ENCODE data around the gene HOXB13.

HOXB13 gene

DNA sequence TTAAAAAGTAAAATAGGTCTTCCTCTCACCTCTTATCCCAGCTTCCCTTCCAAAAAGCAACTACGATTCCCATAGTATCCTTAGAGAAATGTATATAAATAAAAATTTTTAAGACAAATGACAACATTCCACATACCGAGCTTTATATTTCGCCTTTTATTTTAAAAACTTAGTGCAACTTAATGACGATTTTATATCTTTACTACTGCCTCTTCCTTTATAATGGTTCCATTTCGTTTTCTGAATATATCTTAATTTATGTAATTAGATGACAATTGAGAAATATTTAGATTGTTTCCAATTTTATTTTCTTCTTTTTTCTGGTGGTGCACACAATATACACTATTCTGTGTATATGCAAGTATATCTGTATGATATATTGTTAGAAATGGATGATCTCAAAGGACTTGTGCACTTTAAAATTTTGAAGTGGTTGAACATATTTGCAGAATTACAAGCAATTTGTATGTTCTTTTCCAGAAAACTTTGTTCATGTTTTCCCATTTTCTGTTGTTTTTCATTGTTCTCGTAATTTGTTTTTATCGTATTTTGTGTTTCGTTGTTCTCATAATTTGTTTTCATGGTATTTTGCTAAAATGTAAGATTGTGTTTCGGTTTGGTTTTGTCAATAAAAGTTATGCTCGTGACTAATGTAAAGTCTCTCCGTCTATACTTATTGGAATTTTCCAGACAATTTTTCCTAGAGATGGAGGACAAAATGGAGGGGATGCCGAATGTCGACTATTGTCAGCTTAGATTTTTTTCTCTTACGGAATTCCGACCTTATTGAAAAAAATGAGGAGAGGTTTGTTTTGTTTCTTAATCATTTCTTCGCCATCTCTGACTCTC, 20.4 kb upstream of the HOXB13 start:
- no peak for DNase-seq

DNA sequence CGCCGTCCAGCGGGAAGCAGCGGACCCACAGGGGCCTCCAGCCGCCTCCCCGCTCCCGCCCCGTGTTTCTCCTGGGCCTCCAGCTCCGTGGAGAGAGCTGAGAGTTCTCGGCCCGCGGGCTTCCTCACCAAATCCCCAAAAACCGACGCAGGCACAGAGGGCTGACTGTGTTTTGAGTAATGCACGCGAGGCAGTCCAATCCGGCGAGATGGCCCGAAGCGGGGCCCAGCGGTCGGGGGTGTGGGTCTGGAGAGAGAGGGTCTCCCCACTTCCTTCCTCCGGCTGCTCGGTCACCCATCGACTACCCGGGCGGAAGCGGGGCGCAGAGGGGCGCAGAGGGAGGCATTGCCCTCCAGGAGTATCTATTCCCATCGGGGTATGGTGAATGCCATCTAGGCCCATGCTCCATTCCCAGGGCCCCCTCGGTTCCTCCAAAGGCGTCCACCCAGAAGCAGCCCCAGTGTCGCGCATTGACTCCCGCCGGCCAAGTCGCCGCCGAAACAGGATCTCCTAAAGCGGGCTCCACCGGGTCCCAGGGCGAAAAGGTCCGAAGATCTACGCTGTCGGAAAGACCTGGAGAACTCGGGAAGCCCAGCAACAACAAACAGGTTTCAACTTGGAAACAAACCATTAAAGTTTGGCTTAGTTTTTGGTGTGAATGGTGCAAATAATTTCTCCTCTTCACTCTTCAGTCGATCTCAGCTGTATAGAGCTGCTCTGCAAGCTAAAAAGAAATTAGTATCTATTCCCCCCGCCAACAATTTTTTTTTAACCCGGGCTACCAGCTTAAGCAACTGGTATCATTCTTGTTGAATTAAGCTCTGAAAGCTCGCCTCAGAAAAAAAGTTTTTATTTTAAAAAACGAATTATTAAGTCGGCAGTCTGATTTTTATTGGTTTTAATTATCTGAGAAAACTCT, 19.2 kb upstream of the HOXB13 start:
- DNase-seq: no peak

DNA sequence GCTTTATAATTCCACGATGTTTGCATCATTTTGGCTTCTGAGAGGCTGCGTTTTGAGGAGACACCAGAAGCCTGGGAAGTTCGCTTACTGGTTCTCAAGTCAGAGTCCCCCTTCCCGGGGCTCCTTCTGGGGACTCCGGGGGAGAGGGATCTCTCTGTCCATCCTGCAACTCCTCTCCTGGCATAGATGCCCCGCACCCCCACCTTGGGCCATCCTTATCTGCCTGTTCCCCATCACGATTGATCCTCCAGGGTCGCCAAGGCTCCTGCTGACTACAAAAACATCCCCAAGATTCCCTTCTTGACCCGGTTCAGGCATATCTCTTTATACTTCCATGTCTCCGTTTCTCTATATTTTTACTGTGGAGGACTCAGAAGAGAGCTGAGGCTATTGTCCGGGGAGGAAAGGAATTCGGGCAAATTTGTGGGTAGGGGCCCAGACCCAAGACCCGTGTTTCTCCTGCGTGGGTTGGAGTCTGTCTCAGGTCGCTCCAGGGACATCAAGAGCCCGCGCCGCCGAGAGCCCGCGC, 18.4 kb upstream of the HOXB13 start:
- no peak for DNase-seq

DNA sequence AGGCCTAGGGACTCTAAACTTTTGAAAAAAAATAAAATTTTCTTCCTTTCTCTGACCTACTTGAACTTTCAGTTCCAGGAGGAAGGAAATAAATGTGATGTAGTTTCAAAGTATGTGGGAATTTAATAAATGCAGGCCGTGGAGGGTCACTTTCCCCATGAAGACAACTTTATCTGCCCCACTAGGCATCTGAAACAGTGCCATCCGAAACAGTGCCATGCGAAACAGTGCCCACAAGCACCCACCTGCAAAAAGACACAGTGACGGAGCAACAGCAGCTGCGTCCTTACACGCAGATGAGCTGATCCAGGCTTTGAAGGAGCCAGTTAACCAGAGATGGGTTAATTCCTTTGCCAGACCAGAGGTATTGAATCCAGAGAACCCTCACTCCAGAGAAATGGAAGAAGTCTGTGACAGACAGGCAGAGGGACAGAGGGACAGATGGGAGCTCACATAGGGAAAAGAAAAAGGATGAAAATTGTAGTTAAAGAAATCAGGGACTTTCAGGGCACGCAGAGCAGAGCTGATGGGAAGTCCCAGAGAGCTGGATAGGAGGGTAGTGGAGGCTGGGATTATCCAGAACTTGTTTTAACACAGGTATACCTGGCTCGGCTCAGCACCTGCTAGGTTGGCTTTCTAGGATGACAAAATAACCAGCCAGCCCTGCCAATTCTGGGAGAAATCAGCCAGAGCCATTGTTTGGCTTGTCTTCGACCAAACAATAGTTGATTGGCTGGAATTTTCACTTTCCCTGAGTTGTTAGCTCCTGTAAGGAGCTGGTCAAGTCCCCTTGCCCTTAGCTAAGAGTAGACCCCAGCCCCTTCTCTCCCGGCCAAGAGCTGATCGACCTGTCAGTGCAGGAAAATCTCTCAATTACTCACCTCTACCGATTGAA, 17.1 kb upstream of the HOXB13 start:
- DNase-seq: no peak

DNA sequence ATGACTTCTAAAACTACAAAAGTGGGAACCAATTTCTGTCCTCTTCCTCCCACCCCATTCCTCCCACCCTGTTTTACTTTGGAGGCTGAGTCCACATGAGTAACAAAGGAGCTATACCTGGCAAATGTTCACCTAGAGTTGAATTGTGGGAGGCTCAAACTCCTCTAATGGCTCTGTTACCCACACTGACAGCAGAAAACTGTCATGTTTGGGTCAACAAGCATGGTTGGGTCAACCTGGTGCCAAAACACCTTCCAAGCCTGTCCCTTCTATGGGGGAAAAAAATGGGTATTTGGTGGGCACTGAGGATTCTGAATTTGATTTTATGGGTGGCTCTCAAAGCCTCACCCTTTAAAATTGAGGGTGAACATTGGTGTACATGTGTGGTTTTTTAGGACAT, 12.0 kb upstream of the HOXB13 start:
- no peak for DNase-seq

DNA sequence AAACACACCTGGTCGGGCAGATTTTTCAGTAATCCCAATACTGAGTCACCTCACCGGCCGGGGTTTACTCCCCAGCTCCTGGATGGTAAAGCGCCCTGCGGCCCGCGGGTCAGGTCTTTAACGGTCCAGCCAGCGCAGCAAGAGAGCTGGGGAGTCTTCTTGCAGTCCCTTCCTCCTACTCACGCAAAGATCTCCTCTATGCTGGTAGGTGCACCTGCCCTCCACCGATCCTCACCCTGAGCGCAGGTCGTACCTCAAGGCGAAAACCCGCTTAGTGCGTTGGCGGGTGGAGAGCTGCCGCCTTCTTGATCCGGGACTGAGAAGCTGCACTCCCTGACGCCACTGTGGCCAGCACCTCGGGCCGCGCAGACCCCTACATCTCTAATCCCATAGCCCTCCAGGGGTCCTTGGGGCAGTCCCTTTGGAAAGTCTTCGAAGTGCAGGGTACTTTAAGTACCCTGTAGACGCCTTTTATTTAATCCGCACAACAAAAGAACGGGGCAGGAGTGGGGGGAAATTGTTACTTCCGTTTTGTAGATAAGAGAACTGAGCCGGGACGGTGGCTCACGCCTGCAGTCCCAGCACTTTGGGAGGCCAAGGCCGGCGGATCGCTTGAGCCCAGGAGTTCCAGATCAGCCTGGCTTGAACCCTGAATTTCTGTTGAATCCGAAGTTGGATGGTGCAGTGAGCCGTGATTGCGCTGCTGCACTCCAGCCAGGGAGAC, 10.4 kb upstream of the HOXB13 start:
- DNase-seq: no peak

DNA sequence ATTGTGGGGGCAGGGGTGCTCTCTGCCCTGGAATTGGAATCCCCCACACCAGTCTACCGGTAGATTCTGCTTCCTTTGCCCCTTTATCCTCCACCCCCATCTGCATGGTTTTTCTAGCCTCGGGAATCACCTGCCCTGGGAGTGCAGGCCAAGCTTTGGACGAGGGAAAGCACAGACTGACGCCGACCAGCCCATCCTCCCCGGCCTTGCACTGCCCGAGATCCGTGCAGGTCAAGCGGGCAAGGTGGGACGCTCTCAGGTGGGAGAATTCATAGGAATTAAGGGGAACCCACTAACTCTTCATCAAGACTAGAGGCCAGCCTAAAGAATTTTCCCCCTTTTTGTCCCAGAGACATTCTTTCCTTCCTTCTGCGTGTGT, 9.9 kb upstream of the HOXB13 start:
- DNase-seq: no peak

DNA sequence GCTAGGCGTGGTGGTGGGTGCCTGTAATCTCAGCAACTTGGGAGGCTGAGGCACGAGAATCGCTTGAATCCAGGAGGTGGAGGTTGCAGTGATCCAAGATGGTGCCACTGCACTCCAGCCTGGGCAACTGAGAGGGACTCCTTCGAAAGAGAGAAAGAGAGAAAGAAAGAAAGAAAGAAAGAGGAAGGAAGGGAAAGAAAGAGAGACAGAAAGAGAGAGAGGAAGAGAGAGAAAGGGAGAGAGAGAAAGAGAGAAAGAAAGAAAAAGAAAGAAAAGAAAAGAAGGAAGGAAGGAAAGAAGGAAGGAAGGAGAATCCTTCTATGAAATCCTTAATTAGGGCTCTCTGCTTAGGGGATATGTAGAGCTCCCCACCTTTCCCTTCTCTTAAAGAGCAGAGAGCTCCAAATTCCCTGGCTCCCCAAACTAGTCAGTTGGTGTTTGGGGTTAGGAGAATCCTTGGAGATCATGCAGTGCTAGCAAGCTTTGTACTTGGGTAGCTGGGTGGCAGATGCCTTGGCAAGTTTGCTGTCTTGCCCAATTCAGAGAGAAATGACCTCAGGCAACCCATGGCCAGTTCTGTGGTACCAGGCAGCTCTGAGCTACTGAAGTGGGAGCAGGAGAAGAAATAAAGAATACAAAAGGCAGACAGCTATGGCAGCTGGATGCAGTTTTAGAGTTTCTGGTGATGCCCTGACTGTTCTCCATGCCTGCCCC, 8.9 kb upstream of the HOXB13 start:
- DNase-seq: no peak

DNA sequence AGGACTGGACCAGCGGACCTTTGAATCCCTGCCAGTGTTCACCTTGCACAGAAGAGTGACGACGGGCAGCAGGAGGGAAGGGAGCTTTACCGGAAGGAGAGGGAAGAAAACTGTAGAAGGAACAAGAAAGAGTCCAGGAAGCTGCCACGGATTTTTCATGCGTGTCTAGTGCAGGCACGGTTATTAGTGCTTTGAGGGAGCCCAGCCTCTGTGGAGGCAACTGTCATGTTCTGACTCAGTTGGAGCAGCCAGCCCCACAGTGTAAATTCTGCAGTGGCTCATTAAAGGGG, 6.5 kb upstream of the HOXB13 start:
- DNase-seq: no peak

DNA sequence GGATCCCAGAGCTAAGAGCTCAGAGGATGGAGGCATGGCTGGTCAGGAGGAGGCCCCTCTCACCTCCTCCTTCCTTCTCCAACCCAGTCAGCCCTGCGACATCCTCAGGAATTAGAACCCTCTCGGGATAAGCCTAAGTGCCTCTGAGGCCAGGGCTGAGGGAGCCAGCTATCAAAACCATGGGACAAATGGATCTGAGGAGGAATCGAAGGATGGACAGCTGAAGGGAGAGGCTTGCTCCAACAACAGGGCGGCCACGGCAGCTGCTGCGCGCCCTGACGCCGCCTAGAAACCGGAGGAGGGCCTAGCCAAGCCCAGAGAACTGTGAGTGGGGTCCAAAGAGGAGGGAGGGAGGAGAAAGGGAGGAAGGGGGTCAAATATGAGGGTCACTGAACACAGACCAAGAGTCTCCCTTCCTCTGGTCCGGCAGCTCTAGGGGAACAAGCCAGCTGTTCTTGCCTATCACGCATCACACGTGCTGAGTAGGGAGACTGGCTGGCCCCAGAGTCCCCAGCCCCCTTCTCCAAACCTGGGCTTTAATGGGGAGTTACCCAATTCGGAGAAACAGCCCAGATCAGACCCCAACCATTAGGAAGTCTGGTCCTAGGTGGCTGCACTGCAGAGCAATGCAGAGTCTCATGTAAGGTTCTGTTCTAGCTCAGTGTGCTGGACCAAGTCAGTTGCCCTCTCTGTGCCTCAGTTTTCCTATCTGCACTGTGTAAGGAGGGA, 5.9 kb upstream of the HOXB13 start:
- no peak for DNase-seq

DNA sequence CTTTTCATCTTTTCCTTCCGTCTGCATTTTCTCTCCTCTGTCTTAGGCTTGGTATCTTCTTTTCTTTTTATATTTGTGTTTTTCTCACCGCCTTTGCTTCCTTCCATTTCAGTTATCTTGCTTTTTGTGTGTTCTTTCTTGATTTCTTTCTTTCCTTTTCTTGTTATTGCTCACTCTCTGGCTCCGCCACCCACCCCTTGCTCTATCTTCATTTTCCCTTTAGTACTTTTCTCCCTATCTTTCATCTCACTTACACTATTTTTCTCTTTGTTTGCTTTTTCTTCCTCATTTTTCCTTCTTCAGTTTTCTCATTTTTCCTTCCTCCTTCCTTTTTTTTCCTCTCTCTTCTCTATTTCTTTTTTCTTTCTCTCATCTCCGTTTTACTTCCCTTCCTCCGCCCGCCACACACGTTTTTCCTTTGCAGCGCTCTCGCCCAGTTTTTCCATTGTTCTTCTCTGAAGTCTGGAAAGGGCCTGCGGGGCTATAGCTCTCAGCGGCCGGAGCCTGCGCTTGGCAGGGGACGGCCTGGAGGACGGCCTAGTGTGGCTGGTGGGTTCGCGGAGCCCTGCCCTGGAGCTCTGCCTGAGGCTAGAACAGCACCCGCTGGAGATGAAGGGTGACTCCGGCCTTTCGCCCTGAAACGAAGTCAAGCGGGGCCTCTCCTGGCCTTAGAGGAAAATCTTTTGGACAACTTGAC, 5.2 kb upstream of the HOXB13 start:
- DNase-seq: no peak

DNA sequence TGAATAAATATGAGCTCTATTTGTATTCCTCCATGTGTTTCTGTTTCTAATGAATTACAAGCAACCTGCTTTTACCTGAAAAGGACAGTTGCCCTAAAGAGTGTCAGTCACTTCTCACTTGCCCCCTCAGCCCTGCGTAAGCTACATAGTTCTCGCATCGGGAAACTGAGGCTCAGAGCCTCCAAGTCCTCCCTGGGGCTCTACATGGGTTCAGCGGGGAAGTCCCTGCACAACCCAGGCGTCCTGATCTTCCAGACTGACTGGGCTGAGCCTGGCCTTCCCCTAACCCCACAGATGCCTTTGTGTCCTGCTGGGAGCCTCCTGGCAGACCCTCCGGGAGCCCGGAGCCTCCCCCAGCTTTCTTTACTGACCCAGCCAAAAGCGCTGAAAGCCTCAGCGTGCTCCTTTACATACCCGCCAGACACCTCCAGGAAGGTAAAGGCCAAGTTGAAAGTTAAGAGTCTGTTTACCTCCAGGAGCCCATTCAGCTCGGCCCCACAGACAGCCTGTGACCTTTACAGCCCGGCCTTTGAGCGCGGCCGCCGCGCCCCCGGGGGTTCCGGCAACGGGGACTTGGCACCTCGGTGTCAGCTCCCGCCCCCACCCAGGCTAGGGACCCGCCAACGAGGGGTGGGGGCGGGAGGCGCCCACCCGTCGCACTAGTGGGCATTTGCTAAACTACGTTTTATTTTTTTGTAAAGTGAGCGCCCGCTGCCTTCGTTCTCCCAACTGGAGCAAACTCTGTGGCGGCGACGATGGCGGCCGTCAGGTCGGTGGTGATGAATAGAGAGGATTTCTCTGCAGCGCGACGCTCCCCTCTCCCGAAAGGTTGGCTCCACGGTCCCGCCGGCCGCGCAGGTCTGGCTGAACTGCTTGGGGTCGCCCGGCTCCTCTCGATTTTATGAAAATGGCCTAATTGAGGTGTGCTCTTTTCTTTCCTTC, 4.4 kb upstream of the HOXB13 start:
- no peak for DNase-seq

DNA sequence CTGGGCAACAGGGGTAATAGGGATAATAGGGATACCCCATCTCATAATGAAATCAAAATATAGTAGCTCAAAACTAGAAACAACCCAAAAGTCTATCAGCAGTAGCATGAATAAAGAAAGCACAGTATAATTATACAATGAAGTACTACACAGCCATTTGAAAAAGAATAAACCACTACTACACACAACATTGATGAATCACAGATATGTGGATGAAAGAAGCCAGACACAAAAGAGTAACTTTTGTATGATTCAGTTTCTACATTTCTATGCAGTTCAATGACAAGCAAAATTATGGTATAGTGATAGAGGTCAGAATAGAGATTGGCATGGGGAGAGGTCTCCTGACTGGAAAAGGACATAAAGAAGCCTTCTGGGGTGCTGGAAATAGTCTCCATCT, 2.8 kb upstream of the HOXB13 start:
- no peak for DNase-seq

DNA sequence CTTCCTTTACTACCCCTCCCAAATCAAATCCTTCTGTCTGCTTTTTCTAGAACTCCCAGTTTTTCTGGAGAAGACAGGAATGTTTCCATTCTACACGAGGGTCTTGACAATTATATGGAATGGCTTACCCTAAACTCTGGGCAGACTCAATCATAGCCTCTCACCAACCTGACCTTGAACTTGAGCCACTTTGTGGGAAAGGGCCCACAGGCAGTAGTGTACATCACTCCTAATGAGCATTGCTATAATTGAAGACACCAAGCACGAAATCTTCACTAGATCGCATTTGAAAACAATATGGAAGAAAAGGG, 1.6 kb upstream of the HOXB13 start:
- no peak for DNase-seq

DNA sequence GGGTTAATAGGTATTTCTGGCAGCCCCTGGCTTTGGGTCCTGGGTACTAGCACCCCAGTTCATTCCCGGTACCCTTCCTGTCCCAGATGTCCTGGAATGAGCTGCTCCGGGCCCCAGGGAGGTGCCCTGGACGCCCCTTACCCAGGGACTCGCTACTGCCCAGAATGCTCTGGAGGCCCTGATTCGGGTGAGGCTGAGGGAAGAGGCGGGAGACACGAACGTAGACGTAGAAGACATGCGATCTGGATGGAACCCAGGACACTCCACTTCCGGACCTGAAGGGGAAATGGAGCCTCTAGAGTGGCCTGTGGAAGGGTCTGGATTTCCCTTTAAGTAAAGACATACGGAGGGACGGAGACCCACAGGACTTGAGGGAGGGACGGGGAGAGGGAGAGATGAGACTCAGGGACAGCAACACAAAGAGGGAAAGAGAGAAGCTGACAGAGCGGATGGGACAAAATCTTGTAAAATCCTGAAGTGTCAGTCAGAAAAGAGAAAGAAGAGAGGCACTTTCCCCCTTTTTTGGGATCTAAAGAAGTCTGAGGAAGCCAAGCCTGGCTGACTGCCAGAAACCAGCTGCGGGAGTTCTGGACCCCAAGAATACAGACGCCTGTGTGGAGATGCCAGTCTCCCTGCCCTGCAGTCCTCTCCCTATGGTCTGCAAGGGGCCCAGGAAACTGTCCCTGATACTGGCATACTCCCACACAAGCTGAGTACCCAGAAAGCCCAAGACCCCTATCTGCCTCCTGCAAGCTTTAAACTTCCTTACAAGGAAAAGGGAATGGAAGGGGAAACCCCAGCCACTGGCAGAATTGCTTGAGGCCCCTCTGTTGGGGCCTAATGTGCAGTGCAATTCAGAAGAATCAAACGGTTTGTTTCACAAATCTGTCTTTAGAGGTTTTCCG, 1.0 kb upstream of the HOXB13 start:
- DNase-seq: no peak

DNA sequence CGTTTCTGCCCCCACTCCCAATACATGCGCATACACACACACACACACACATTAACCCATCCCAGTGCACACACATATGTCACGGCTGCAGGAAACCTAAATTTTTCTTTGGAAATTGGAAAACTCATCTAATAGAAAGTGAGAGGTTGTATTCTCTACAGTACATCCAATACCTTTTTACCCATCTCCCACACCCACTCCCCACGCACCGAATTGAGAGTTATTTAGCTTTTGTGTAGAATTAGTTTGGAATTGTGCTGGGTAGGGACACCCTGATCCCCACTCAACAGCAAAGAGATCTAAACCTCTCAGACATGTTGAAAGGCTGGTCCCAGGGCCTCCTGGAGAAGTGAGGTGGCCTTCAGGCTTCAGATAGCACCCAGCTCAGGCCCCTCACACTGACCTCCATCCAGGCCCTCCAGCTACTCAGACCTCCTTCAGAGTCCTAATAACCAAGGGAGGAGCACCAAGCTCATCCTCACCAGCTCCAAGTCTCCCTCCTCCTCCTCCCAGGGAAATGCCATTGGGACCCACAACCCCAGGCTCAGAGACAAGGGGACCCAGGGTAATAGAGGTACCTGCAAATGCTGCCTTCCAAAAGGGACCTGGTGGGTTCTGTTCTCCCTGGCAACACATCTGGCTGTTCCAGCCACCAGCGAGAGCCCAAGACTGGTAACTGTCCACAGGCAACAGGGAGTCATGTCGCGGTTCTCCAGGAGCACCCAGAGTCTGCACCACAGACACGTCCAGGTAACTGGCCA, 955 bp downstream of the HOXB13 start:
- DNase-seq: no peak

DNA sequence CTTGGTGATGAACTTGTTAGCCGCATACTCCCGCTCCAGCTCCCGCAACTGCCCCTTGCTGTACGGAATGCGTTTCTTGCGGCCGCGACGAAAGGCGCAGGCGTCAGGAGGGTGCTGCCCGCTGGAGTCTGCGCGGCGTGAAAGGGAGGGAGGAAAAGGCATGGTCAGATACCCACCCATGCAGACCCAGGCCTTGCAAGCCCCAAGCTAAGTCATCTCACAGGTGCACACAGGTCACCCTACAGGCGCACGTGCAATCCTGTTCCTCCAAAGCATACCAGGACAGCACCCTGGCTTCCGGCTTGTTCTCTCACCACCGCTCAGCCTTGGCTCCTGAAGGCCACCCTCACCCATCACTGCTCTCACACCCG, 1.6 kb downstream of the HOXB13 start:
- no peak for DNase-seq

Measured in activated CD4-positive, alpha-beta T cell treated with anti-CD3 and anti-CD28 coated beads for 48 hours (primary cell).